HepG2 (cell line): ENCODE data around the gene WIPF3. TPM values are rescaled to one million over a fixed set of nuclear protein-coding genes. Genes with fewer than 3 reads are reported as not detected.

Source experiments
- ATAC-seq: fragments of 200-7000 bp; cut with Tn5 transposase; 3 replicates; pipeline ENCODE4 v1.9.1; 2020; ENCODE audit warnings: mild to moderate bottlenecking, moderate library complexity
- BruUV-seq: library from RNA; stranded (reverse); fragments of 400-500 nt; replicated peaks from 2 replicates; lab custom pipeline; 2021; lab: Mats Ljungman, UMichigan
- CTCF ChIA-PET: fragments of 300-600 bp; formaldehyde crosslinking; extraction: SDS; loops from one replicate; lab custom pipeline; 2021; ENCODE audit warnings: low total read pairs, inconsistent platforms, low intra/inter-chr PET ratio; lab: Yijun Ruan, JAX
- POLR2A ChIA-PET: fragments of 350-600 bp; sonication (Branson Sonifier 250); formaldehyde crosslinking; loops from one replicate; lab custom pipeline; 2020; ENCODE audit warnings: antibody characterized with exemption, inconsistent platforms; lab: Yijun Ruan, JAX
- DNase-seq: peaks from one replicate; pipeline ENCODE4 v3.0.0-alpha.2; 2015; ENCODE audit warnings: low spot score
- FAIRE-seq: peaks from 3 replicates; lab custom pipeline; 2011; peaks lifted over from hg19 to GRCh38; lab: Jason Lieb, UNC
- H2AFZ ChIP-seq: one replicate; pipeline ENCODE4 v1.6.1; 2011; ENCODE audit warnings: low read length, inconsistent platforms
- H3K27ac ChIP-seq: fragments of 300-600 bp; 3 replicates; pipeline ENCODE4 v1.8.0; 2011; ENCODE audit warnings: mixed run types, mild to moderate bottlenecking, mixed read lengths, low read length, inconsistent platforms; ENCODE audit not compliant: insufficient read depth; ENCODE audit errors: extremely low read length
- H3K27me3 ChIP-seq, 2 experiments: fragments of 200-600 bp in 1 of 2; 2 replicates in 1 of 2; 3 replicates in 1 of 2; pipeline versions ENCODE4 v1.6.0 to v1.8.0; 2011; ENCODE audit warnings: low read length in 2 of 2, mild to moderate bottlenecking in 2 of 2, moderate library complexity in 2 of 2, inconsistent platforms in 1 of 2; ENCODE audit not compliant: insufficient read depth in 2 of 2, control insufficient read depth in 1 of 2
- H3K36me3 ChIP-seq, 2 experiments: fragments of 200-600 bp in 1 of 2; replicated peaks in 1 of 2; 2 replicates in 1 of 2; 3 replicates in 1 of 2; pipeline versions ENCODE4 v1.5.1 to v1.8.0; 2011; ENCODE audit warnings: low read length in 2 of 2, inconsistent platforms in 1 of 2; ENCODE audit not compliant: insufficient read depth in 2 of 2, control insufficient read depth in 1 of 2
- H3K4me1 ChIP-seq: 2 replicates; pipeline ENCODE4 v1.5.1; 2012; ENCODE audit warnings: low read length, inconsistent platforms; ENCODE audit not compliant: insufficient read depth
- H3K4me2 ChIP-seq: 2 replicates; pipeline ENCODE4 v1.6.0; 2011; ENCODE audit warnings: low read depth, low read length, inconsistent platforms
- H3K4me3 ChIP-seq, 3 experiments: fragments of 200-600 bp in 1 of 3; sonication (generic), shearing (Covaris generic) in 1 of 3; replicated peaks in 1 of 3; 2 replicates each; pipeline ENCODE4 v1.5.1; 2011 to 2016; ENCODE audit warnings: low read length in 3 of 3, inconsistent platforms in 2 of 3, low read depth in 2 of 3, mild to moderate bottlenecking in 2 of 3, control low read depth in 1 of 3, mixed read lengths in 1 of 3; ENCODE audit not compliant: insufficient read depth in 1 of 3
- H3K79me2 ChIP-seq: one replicate; pipeline ENCODE4 v1.6.1; 2011; ENCODE audit warnings: low read length, inconsistent platforms; ENCODE audit not compliant: insufficient read depth
- H3K9ac ChIP-seq: 2 replicates; pipeline ENCODE4 v1.6.0; 2011; ENCODE audit warnings: mild to moderate bottlenecking, low read depth, low read length, inconsistent platforms; ENCODE audit not compliant: insufficient read depth
- H3K9me3 ChIP-seq: 2 replicates; pipeline ENCODE4 v1.5.1; 2012; ENCODE audit warnings: mild to moderate bottlenecking, low read length
- H4K20me1 ChIP-seq: 2 replicates; pipeline ENCODE4 v1.6.0; 2011; ENCODE audit warnings: inconsistent platforms, mild to moderate bottlenecking, low read length, moderate library complexity; ENCODE audit not compliant: insufficient read depth
- ATM ChIP-seq: fragments of 450-650 bp; IDR thresholded peaks from 2 replicates; pipeline ENCODE4 v1.7.1; 2017; ENCODE audit warnings: mild to moderate bottlenecking, borderline replicate concordance
- CAMTA2 ChIP-seq: sonication (generic); formaldehyde crosslinking; IDR thresholded peaks from 2 replicates; pipeline ENCODE4 v1.4.0; 2020; ENCODE audit warnings: mild to moderate bottlenecking, missing genetic modification reagents, borderline replicate concordance
- ERF ChIP-seq: IDR thresholded peaks from 2 replicates; pipeline ENCODE4 v1.6.1; 2018; ENCODE audit warnings: missing biosample characterization, missing genetic modification reagents
- EZH2 ChIP-seq: conservative IDR thresholded peaks from 2 replicates; pipeline ENCODE4 v1.6.1; 2012; ENCODE audit warnings: mild to moderate bottlenecking, low read depth, low read length, moderate library complexity
- JDP2 ChIP-seq: sonication (generic); formaldehyde crosslinking; IDR thresholded peaks from 2 replicates; pipeline ENCODE4 v1.8.1; 2022; ENCODE audit warnings: missing genetic modification reagents, borderline replicate concordance
- MBD4 ChIP-seq: IDR thresholded peaks from 2 replicates; pipeline ENCODE4 v1.6.1; 2012; ENCODE audit warnings: low read length, inconsistent platforms, borderline replicate concordance
- NCOA5 ChIP-seq: sonication (generic); formaldehyde crosslinking; IDR thresholded peaks from 2 replicates; pipeline ENCODE4 v1.4.0; 2020; ENCODE audit warnings: missing genetic modification reagents
- PAWR ChIP-seq: sonication (generic); formaldehyde crosslinking; IDR thresholded peaks from 2 replicates; pipeline ENCODE4 v1.4.0; 2020; ENCODE audit warnings: missing genetic modification reagents, mild to moderate bottlenecking, borderline replicate concordance
- ZBTB38 ChIP-seq: sonication (generic); formaldehyde crosslinking; IDR thresholded peaks from 2 replicates; pipeline ENCODE4 v1.5.1; 2020; ENCODE audit warnings: mild to moderate bottlenecking, missing genetic modification reagents
- ZFAT ChIP-seq: sonication (generic); formaldehyde crosslinking; conservative IDR thresholded peaks from 2 replicates; pipeline ENCODE4 v1.8.1; 2023; ENCODE audit warnings: missing genetic modification reagents, inconsistent platforms
- ZNF256 ChIP-seq: sonication (generic); formaldehyde crosslinking; conservative IDR thresholded peaks from 2 replicates; pipeline ENCODE4 v1.4.0; 2020; ENCODE audit warnings: missing genetic modification reagents
- ZNF260 ChIP-seq: sonication (generic); formaldehyde crosslinking; IDR thresholded peaks from 2 replicates; pipeline ENCODE4 v1.4.0; 2020; ENCODE audit warnings: missing genetic modification reagents, low read depth, mild to moderate bottlenecking, borderline replicate concordance
- ZNF605 ChIP-seq: sonication (generic); formaldehyde crosslinking; IDR thresholded peaks from 2 replicates; pipeline ENCODE4 v1.8.0; 2022; ENCODE audit warnings: mild to moderate bottlenecking, missing genetic modification reagents
- ZNF652 ChIP-seq: IDR thresholded peaks from 2 replicates; pipeline ENCODE4 v1.6.1; 2016; ENCODE audit warnings: low read depth, borderline replicate concordance
- WGBS: methylation state at CpG from one replicate; pipeline ENCODE4 v1.1.6; 2017; ENCODE audit warnings: low lambda C conversion rate; 5-methylcytosine and 5-hydroxymethylcytosine counted together
- in situ Hi-C: cut with HindIII; loops from 2 replicates; pipeline ENCODE4 v1.10.0; 2017; ENCODE audit warnings: low pct_unique_long_range_greater_than_20kb; ENCODE audit not compliant: extremely low pct_ligation_motif_present
- intact Hi-C: fragments of 100-400 bp; cut with micrococcal nuclease; formaldehyde crosslinking; loops from one replicate; pipeline ENCODE4 v1.10.0; 2022; ENCODE audit not compliant: unreplicated experiment
- polyA plus RNA-seq, 8 experiments: library from polyadenylated mRNA; depleted of rRNA in 3 of 8; stranded (reverse) in 7 of 8; unstranded in 1 of 8; fragments of >200 nt; fragmentation: Illumina TruSeq in 4 of 8; extraction: Trizol in 4 of 8; gene quantifications; 2 replicates each; pipeline versions ENCODE4 v1.2.1 to v1.2.3, GENCODE V29; 2011 to 2016; ENCODE audit warnings: low read depth in 4 of 8, missing spikeins in 1 of 8, mixed read lengths in 1 of 8; ENCODE audit not compliant: insufficient read depth in 1 of 8
- total RNA-seq, 5 experiments: library from RNA; depleted of rRNA; stranded (reverse); fragments of >200 nt; fragmentation: Illumina TruSeq; extraction: Trizol; gene quantifications; 2 replicates each; pipeline ENCODE4 v1.2.3, GENCODE V29; 2016; ENCODE audit warnings: low read depth in 1 of 5
- TF ChIP-seq, protein P1 (sequence below): sonication (generic); formaldehyde crosslinking; IDR thresholded peaks from 2 replicates; pipeline ENCODE4 v1.8.0; 2022; ENCODE audit warnings: mild to moderate bottlenecking, missing genetic modification reagents
- TF ChIP-seq, protein P2 (sequence below): sonication (generic); formaldehyde crosslinking; IDR thresholded peaks from 2 replicates; pipeline ENCODE4 v1.9.0; 2021; ENCODE audit warnings: missing genetic modification reagents, borderline replicate concordance
- TF ChIP-seq, protein P3 (sequence below), 2 experiments: IDR thresholded peaks; 2 replicates each; pipeline ENCODE4 v1.6.1; 2011 to 2012; ENCODE audit warnings: low read length in 2 of 2, borderline replicate concordance in 1 of 2, low read depth in 1 of 2, mild to moderate bottlenecking in 1 of 2, moderate library complexity in 1 of 2

Gene WIPF3
- total and polyA plus RNA-seq, 2 of the 13 experiments (the other 11 are each of a cell fraction or from before 2014, with no cell fraction given) = 0.03 TPM; not detected in 1

DNA sequence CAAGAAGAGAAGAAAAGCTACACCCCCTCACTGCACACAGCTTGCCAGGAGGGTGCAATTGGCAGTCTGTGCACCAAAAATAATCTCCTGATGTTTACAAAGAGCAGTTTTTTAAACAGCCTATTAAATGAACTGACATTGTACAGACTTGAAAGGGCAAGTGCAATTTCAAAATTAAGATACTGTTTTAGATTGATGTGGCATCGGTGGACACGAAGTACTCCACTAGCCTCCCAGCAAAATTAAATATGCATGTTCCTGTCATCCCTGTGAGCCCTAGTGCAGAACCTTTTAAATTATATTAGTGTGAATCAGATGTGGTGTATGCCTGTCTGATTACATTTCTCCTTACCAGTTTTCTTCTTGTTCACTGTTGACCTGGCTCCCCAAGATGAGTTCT, 87.9 kb downstream of the WIPF3 start:
- H3K4me3 ChIP-seq = no peak overlapping the region
- ChIA-PET CTCF (no interaction called here), POLR2A (no interaction called here)
- in situ Hi-C loops (no loop called here), intact Hi-C loops (no loop called here)
- no peaks in the 10 kb centered on the region for H3K36me3 ChIP-seq
- peaks cover 1 to 19% of the 10 kb centered on the region in 2 experiments; a peak in 2 of 5 replicates for H3K27me3 ChIP-seq
- H3K4me1 ChIP-seq = no peaks in the 10 kb centered on the region
- no TSS peak for BruUV-seq
- H3K27ac ChIP-seq = no peak overlapping the region
- DNase-seq (no peak), FAIRE-seq (no peak)
- H3K4me2 ChIP-seq = no peak overlapping the region
- H4K20me1 ChIP-seq = no peaks in the 10 kb centered on the region
- no peak for TF ChIP-seq ZNF605 (CRISPR knock-in tag)
- TF ChIP-seq PAWR (CRISPR knock-in tag) = no peak
- no peak for TF ChIP-seq ZNF260 (CRISPR knock-in tag)
- no peak for TF ChIP-seq ZFAT (CRISPR knock-in tag)
- no peak for TF ChIP-seq MBD4
- TF ChIP-seq ATM = no peak
- TF ChIP-seq EZH2 = no peak
- no peak for TF ChIP-seq ZNF256 (CRISPR knock-in tag)
- TF ChIP-seq JDP2 (CRISPR knock-in tag) = no peak
- no peak for TF ChIP-seq ZNF652
- TF ChIP-seq ZBTB38 = no peak
- TF ChIP-seq, protein P1, sequence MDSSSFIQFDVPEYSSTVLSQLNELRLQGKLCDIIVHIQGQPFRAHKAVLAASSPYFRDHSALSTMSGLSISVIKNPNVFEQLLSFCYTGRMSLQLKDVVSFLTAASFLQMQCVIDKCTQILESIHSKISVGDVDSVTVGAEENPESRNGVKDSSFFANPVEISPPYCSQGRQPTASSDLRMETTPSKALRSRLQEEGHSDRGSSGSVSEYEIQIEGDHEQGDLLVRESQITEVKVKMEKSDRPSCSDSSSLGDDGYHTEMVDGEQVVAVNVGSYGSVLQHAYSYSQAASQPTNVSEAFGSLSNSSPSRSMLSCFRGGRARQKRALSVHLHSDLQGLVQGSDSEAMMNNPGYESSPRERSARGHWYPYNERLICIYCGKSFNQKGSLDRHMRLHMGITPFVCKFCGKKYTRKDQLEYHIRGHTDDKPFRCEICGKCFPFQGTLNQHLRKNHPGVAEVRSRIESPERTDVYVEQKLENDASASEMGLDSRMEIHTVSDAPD = no peak
- TF ChIP-seq ERF (CRISPR knock-in tag) = no peak
- no peak for TF ChIP-seq CAMTA2 (CRISPR knock-in tag)
- TF ChIP-seq, protein P2, sequence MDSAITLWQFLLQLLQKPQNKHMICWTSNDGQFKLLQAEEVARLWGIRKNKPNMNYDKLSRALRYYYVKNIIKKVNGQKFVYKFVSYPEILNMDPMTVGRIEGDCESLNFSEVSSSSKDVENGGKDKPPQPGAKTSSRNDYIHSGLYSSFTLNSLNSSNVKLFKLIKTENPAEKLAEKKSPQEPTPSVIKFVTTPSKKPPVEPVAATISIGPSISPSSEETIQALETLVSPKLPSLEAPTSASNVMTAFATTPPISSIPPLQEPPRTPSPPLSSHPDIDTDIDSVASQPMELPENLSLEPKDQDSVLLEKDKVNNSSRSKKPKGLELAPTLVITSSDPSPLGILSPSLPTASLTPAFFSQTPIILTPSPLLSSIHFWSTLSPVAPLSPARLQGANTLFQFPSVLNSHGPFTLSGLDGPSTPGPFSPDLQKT (CRISPR knock-in tag) = no peak
- TF ChIP-seq NCOA5 (CRISPR knock-in tag) = no peak
- TF ChIP-seq, protein P3, sequence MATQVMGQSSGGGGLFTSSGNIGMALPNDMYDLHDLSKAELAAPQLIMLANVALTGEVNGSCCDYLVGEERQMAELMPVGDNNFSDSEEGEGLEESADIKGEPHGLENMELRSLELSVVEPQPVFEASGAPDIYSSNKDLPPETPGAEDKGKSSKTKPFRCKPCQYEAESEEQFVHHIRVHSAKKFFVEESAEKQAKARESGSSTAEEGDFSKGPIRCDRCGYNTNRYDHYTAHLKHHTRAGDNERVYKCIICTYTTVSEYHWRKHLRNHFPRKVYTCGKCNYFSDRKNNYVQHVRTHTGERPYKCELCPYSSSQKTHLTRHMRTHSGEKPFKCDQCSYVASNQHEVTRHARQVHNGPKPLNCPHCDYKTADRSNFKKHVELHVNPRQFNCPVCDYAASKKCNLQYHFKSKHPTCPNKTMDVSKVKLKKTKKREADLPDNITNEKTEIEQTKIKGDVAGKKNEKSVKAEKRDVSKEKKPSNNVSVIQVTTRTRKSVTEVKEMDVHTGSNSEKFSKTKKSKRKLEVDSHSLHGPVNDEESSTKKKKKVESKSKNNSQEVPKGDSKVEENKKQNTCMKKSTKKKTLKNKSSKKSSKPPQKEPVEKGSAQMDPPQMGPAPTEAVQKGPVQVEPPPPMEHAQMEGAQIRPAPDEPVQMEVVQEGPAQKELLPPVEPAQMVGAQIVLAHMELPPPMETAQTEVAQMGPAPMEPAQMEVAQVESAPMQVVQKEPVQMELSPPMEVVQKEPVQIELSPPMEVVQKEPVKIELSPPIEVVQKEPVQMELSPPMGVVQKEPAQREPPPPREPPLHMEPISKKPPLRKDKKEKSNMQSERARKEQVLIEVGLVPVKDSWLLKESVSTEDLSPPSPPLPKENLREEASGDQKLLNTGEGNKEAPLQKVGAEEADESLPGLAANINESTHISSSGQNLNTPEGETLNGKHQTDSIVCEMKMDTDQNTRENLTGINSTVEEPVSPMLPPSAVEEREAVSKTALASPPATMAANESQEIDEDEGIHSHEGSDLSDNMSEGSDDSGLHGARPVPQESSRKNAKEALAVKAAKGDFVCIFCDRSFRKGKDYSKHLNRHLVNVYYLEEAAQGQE (IDR thresholded peaks at IDR 0.05; ENCODE audit: borderline replicate concordance in 1 of 2, low read depth in 1 of 2, low read length in 2 of 2) = no peak
- TF ChIP-seq, all 625 proteins: peak for 0
- no peaks in the 10 kb centered on the region for H3K79me2 ChIP-seq
- no peaks in the 10 kb centered on the region for H3K9me3 ChIP-seq
- no peak overlapping the region for H2AFZ ChIP-seq
- H3K9ac ChIP-seq = no peak overlapping the region
- 62% methylated on average over 2 of the region's 2 CpGs for WGBS
- ATAC-seq = no peak
